ENCODE results near the gene DUSP8.

DNA sequence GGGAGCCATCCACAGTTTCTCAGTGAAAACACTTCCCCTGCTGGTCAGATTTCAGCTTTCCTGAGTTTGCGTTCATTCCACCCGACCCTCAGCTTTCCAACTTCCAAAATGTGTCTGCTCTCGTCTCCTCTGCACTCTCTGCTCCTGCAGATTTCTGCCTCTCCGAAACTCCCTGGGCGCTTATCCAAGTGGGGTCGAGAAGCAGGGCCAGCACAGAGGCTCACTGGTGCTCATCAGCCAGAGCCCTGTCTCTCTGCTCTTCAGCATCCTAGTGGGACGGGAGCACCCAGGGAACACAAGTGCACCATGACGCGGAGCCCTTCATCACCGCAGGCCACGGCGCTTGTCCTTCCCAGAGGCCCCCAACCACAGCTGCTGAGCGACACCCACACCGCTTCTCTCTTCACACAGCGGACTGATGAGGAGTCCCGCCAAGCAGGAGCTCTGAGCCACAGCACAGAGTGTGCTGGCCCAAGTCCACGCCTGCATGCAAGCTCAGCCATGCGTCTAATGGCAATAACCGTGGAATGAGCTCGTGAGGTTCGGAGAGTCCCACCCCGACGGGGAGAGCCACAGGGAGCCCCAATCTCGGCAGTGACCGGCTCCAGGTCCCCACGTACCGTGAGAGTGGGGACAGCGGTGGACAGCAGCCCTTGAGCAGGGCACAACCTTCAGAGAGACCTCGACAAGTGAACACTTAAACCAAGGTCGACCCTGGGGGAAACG is 57.6 kb downstream of the DUSP8 start:
- TF ChIP-seq, protein P1, sequence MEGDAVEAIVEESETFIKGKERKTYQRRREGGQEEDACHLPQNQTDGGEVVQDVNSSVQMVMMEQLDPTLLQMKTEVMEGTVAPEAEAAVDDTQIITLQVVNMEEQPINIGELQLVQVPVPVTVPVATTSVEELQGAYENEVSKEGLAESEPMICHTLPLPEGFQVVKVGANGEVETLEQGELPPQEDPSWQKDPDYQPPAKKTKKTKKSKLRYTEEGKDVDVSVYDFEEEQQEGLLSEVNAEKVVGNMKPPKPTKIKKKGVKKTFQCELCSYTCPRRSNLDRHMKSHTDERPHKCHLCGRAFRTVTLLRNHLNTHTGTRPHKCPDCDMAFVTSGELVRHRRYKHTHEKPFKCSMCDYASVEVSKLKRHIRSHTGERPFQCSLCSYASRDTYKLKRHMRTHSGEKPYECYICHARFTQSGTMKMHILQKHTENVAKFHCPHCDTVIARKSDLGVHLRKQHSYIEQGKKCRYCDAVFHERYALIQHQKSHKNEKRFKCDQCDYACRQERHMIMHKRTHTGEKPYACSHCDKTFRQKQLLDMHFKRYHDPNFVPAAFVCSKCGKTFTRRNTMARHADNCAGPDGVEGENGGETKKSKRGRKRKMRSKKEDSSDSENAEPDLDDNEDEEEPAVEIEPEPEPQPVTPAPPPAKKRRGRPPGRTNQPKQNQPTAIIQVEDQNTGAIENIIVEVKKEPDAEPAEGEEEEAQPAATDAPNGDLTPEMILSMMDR (conservative IDR thresholded peaks at IDR 0.05; ENCODE audit: low read length): no peak
- no peak for TF ChIP-seq EZH2phosphoT487 (IDR thresholded peaks at IDR 0.05; ENCODE audit: borderline replicate concordance)
